ENCODE results near the gene HTR1D. TPM values are rescaled to one million over a fixed set of nuclear protein-coding genes. Genes with fewer than 3 reads are reported as not detected.
"Not testable (repeated sequence)": the region's sequence is repeated elsewhere in the genome, so short reads cannot be mapped to it uniquely, and the experiment has no call there.

The HTR1D gene
- polyA plus RNA-seq, 3 donors: 0.27 to 0.33 (median 0.29) TPM

- DNase-seq (ENCODE audit: extremely low read depth in 1 of 11, low read depth in 9 of 11, low spot score in 4 of 11): no peak
These were observed 22.9 kb downstream of the HTR1D start for GRCh38 chr1:23194119-23194984.

DNA sequence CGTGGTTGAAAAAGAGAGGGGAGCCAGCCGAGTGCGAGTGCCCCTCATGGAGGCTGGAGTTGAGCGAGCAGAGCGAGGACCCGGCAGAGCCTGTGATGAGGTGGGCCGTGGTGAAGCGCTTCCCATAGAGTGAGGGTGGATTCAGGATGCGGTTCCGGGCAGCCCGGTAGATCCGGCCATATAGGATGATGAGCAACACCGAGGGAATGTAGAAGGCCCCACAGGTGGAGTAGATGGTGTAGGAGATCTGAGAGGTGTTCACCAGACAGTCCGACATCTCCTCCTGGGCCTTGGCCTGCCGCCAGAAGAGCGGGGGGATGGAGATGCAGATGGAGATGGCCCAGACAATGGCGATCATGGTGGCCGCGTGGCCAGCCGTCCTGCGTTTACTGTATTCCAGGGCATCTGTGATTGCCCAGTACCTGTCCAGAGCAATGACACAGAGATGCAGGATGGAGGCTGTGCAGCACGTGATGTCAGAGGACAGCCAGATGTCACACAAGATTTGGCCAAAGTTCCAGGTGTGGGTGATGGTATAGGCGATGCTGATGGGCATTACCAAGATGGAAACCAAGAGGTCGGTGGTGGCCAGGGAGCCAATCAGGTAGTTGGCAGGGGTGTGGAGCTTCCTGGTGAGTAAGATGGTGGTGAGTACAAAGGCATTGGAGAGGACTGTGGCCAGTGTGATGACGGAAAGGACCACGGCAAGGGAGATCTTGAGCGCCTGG is 23.7 kb downstream of the HTR1D start:
- DNase-seq (ENCODE audit: extremely low read depth in 1 of 11, low read depth in 9 of 11, low spot score in 4 of 11): no peak

DNA sequence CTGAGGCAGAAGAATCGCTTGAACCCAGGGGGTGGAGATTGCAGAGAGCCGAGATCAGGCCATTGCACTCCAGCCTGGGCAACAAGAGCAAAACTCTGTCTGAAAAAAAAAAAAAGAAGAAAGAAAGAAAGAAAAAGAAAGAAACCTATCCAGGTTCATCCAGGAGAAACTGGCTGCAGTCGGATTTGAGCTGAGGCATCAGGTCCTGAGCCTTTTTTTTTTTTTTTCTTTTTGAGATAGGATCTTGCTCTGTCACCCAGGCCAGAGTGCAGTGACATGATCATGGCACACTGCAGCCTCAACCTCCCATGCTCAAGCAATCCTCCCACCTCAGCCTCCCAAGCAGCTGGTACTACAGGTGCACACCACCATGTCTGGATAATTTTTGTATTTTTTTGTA is 26.1 kb downstream of the HTR1D start:
- no peak for DNase-seq (ENCODE audit: extremely low read depth in 1 of 11, low read depth in 9 of 11, low spot score in 4 of 11)

- DNase-seq (ENCODE audit: extremely low read depth in 1 of 11, low read depth in 9 of 11, low spot score in 4 of 11): not testable (repeated sequence)
These were observed 28.3 kb downstream of the HTR1D start for GRCh38 chr1:23188936-23189452.

DNA sequence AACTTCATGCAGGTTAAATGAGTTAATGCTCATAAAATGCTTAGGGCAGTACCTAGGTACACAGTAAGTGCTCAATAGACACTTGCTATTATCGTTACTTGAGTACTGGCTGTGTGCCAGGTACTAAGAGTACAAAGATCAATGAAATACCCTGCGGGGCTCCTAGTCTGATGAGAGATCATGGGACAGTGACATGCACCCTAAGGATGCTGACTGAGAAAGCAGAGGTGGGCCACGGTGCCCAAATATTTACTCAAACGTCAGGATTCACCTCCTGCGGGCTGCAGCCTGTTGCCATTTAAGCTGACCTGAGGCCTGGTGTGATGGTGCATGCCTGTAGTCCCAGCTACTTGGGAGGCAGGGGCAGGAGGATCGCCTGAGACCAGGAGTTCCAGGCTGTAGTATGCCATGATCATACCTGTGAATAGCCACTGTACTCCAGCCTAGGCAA is 28.8 kb downstream of the HTR1D start:
- no peak for DNase-seq (ENCODE audit: extremely low read depth in 1 of 11, low read depth in 9 of 11, low spot score in 4 of 11)

- no peak for DNase-seq (ENCODE audit: extremely low read depth in 1 of 11, low read depth in 9 of 11, low spot score in 4 of 11)
These were observed 29.7 kb downstream of the HTR1D start for GRCh38 chr1:23187637-23188036.

- DNase-seq (ENCODE audit: extremely low read depth in 1 of 11, low read depth in 9 of 11, low spot score in 4 of 11): no peak
These were observed 31.9 kb downstream of the HTR1D start for GRCh38 chr1:23185381-23185780.

DNA sequence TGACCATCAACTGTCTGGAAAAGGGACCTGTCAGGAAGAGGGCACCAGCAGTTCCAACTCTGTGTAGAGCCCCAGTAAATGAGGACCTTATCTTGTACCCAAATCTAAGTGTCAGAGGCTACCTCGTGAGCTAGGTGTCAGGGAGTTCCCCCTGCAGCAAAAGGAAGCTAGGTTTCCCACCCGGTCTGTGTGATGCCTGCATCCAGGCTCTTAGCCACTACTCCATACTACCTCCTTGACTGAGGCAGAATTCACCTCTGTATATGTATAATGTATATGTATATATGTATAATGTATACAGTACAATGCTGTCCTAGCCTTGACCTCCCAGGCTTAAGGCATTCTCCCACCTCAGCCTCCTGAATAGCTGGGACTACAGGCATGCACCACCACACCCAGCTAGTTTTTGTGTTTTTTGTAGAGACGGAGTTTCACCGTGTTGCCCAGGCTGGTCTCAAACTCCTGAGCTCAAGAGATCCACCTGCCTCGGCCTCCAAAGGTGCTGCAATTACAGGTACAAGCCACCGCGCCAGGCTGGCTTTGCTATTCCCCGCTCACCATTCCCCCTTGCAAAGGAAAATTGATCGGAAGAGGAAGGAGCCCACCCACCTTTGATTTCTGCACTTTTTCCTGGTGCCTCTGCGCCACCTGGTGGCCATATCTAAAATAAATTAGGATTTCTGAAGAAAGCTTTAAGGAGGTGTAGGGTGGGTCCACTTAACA is 32.9 kb downstream of the HTR1D start:
- DNase-seq (ENCODE audit: extremely low read depth in 1 of 11, low read depth in 9 of 11, low spot score in 4 of 11): peak in 1 of 11 donors; percentile 36

GRCh38 chr1:23179862-23180261 is 37.4 kb downstream of the HTR1D start:
- no peak for DNase-seq (ENCODE audit: extremely low read depth in 1 of 11, low read depth in 9 of 11, low spot score in 4 of 11)

DNA sequence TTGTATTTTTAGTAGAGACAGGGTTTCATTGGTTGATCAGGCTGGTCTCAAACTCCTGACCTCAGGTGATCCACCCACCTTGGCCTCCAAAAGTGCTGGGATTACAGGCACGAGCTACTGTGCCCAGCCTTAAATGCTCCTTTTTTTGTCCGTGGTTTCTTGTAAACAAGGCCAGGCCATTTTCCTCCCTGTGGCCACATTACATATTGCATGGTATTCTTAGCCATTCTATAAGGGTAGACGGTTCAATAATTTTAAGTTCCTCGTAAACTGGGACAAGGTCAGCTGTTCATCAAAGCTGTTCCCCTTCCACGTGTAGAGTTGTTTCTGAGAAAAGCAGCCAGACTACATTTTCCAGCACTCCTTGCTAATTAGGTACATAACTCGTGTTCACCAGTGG is 38.4 kb downstream of the HTR1D start:
- DNase-seq (ENCODE audit: extremely low read depth in 1 of 11, low read depth in 9 of 11, low spot score in 4 of 11): peak in 1 of 11 donors; percentile 29

DNA sequence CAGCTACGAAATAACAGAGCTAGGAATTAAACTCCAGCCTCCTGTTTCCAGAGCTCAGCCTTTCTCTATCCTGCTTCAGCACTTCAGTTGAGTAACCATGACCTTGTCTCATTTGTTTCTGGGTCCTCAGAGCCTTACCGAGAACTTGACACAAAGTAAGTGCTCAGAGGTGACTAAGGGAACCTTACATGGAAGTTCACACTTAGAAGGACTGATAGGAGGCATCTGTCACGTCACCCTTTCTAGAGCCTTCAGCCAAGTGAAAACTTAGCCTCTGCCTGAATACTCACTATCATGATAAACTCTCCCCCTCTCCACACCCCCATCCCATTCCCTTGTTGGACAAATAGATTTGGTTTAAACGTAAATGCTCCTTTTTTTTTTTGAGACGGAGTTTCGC is 38.9 kb downstream of the HTR1D start:
- no peak for DNase-seq (ENCODE audit: extremely low read depth in 1 of 11, low read depth in 9 of 11, low spot score in 4 of 11)

GRCh38 chr1:23177438-23178380 is 39.6 kb downstream of the HTR1D start:
- DNase-seq (ENCODE audit: extremely low read depth in 1 of 11, low read depth in 9 of 11, low spot score in 4 of 11): peak in 10 of 11 donors; percentile 50 to 73 (median 64)

GRCh38 chr1:23177031-23177430 is 40.3 kb downstream of the HTR1D start:
- no peak for DNase-seq (ENCODE audit: extremely low read depth in 1 of 11, low read depth in 9 of 11, low spot score in 4 of 11)

GRCh38 chr1:23174426-23175110 is 42.7 kb downstream of the HTR1D start:
- no peak for DNase-seq (ENCODE audit: extremely low read depth in 1 of 11, low read depth in 9 of 11, low spot score in 4 of 11)

GRCh38 chr1:23171181-23171755 is 46.0 kb downstream of the HTR1D start:
- no peak for DNase-seq (ENCODE audit: extremely low read depth in 1 of 11, low read depth in 9 of 11, low spot score in 4 of 11)

GRCh38 chr1:23169727-23170335 is 47.5 kb downstream of the HTR1D start:
- DNase-seq (ENCODE audit: extremely low read depth in 1 of 11, low read depth in 9 of 11, low spot score in 4 of 11): no peak

GRCh38 chr1:23169195-23169575 is 48.1 kb downstream of the HTR1D start:
- DNase-seq (ENCODE audit: extremely low read depth in 1 of 11, low read depth in 9 of 11, low spot score in 4 of 11): no peak
